Measurements from ENCODE around the gene DHRS7.

DNA sequence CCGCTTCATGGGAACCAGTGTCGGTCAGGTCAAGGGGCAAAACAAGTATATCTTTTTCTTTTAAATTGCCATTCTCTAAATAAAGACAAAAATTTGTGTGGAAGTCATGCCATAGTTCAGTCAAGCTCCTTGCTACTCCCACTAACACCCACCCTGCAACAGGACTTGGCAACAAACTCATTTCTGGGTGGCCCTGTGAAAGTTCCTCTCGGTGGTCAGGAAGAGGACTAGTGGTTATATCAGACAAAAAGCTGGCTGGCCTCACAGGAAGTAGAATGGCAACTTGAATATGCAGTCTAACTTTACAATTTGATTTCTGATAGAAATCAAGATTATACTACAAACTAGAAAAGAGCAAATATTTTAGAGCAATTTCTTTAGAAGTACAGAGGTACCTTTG, 11.2 kb downstream of the DHRS7 start:
- TF ChIP-seq POLR2A (IDR thresholded peaks at IDR 0.05; ENCODE audit: low read depth, low read length) (no peak), MYC (IDR thresholded peaks at IDR 0.05; ENCODE audit: low read depth, low read length) (no peak), EZH2 (IDR thresholded peaks at IDR 0.05; ENCODE audit: borderline replicate concordance, low read depth, low read length, severe bottlenecking) (no peak), POLR2AphosphoS5 (IDR thresholded peaks at IDR 0.05; ENCODE audit: insufficient read depth, low read depth, low read length) (no peak), JUN (IDR thresholded peaks at IDR 0.05; ENCODE audit: borderline replicate concordance, insufficient read depth, insufficient read length, low read depth) (no peak)
- TF ChIP-seq, protein P1, sequence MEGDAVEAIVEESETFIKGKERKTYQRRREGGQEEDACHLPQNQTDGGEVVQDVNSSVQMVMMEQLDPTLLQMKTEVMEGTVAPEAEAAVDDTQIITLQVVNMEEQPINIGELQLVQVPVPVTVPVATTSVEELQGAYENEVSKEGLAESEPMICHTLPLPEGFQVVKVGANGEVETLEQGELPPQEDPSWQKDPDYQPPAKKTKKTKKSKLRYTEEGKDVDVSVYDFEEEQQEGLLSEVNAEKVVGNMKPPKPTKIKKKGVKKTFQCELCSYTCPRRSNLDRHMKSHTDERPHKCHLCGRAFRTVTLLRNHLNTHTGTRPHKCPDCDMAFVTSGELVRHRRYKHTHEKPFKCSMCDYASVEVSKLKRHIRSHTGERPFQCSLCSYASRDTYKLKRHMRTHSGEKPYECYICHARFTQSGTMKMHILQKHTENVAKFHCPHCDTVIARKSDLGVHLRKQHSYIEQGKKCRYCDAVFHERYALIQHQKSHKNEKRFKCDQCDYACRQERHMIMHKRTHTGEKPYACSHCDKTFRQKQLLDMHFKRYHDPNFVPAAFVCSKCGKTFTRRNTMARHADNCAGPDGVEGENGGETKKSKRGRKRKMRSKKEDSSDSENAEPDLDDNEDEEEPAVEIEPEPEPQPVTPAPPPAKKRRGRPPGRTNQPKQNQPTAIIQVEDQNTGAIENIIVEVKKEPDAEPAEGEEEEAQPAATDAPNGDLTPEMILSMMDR (IDR thresholded peaks at IDR 0.05; ENCODE audit: extremely low read depth in 1 of 2, insufficient read depth in 1 of 2, low read depth in 1 of 2, low read length in 2 of 2): no peak
